ENCODE measurements around the gene SH2D1A. TPM values are rescaled to one million over a fixed set of nuclear protein-coding genes. Genes with fewer than 3 reads are reported as not detected.

SH2D1A gene
- total and polyA plus RNA-seq, 2 donors (not counting 1 experiment from before 2014, with no cell fraction given): 0.04 TPM; not detected in 1

- H3K27me3 ChIP-seq (replicated peaks in 1 of 4; ENCODE audit: control extremely low read depth in 1 of 4, control insufficient read depth in 3 of 4, insufficient read depth in 4 of 4, low read length in 3 of 4): no peaks in the 10 kb centered on the region
- no peaks in the 10 kb centered on the region for H3K36me3 ChIP-seq (replicated peaks in 1 of 2; ENCODE audit: control extremely low read depth in 1 of 2, control insufficient read depth in 1 of 2, extremely low read depth in 1 of 2, insufficient read depth in 2 of 2, low read length in 1 of 2)
- H2AFZ ChIP-seq (ENCODE audit: insufficient read depth, low read depth, low read length, poor library complexity, severe bottlenecking): no peak overlapping the region
- H3K9me3 ChIP-seq (ENCODE audit: control extremely low read depth in 1 of 3, control insufficient read depth in 2 of 3, insufficient read depth in 1 of 3, low read length in 2 of 3): no peaks in the 10 kb centered on the region
- no peaks in the 10 kb centered on the region for H4K20me1 ChIP-seq (ENCODE audit: control insufficient read depth, insufficient read depth, low read length, poor library complexity, severe bottlenecking)
- no peak overlapping the region for H3K4me3 ChIP-seq (ENCODE audit: control extremely low read depth in 1 of 5, extremely low read depth in 1 of 5, insufficient read depth in 1 of 5, low read depth in 2 of 5, low read length in 4 of 5)
- Mint-ChIP-seq H3K27ac (no peak overlapping the region), H3K4me3 (no peak overlapping the region), H3K4me1 (no peaks in the 10 kb centered on the region), H3K27me3 (peaks cover 5% of the 10 kb centered on the region), H3K9me3 (ENCODE audit: insufficient read depth) (no peaks in the 10 kb centered on the region)
- DNase-seq (no peak), ATAC-seq (ENCODE audit: low read depth) (no peak)
- no peak for TF ChIP-seq EZH2 (IDR thresholded peaks at IDR 0.05; ENCODE audit: borderline replicate concordance, insufficient read depth, low read depth, low read length, poor library complexity, severe bottlenecking)
- TF ChIP-seq CTCF (IDR thresholded peaks at IDR 0.05): no peak
- no peak overlapping the region for H3K27ac ChIP-seq (ENCODE audit: low read length in 2 of 2)
- ChIA-PET CTCF (no interaction called here), POLR2A (no interaction called here)
- H3K9ac ChIP-seq (ENCODE audit: low read length): no peak overlapping the region
- no CpG with 5 or more reads among the region's 5 CpGs for WGBS (ENCODE audit: insufficient coverage)
- H3K79me2 ChIP-seq (ENCODE audit: control insufficient read depth, insufficient read depth, low read length): no peaks in the 10 kb centered on the region
- no peak overlapping the region for H3K4me2 ChIP-seq (replicated peaks; ENCODE audit: low read depth, low read length, poor library complexity, severe bottlenecking)
- H3K4me1 ChIP-seq (ENCODE audit: control insufficient read depth in 2 of 2, insufficient read depth in 2 of 2, low read length in 2 of 2): no peaks in the 10 kb centered on the region
- intact Hi-C loops (cut with micrococcal nuclease): no loop called here
Measured at GRCh38 chrX:124415115-124415800, 68.9 kb downstream of the SH2D1A start.

GRCh38 chrX:124421898-124422655 is 75.7 kb downstream of the SH2D1A start:
- Mint-ChIP-seq H3K9me3 (ENCODE audit: insufficient read depth) (no peaks in the 10 kb centered on the region), H3K27ac (no peak overlapping the region), H3K4me1 (no peaks in the 10 kb centered on the region), H3K4me3 (no peak overlapping the region), H3K27me3 (no peaks in the 10 kb centered on the region)
- Histone ChIP-seq H3K27ac (ENCODE audit: low read length in 2 of 2) (no peak overlapping the region), H2AFZ (ENCODE audit: insufficient read depth, low read depth, low read length, poor library complexity, severe bottlenecking) (no peak overlapping the region), H3K27me3 (replicated peaks in 1 of 4; ENCODE audit: control extremely low read depth in 1 of 4, control insufficient read depth in 3 of 4, insufficient read depth in 4 of 4, low read length in 3 of 4) (no peaks in the 10 kb centered on the region), H4K20me1 (ENCODE audit: control insufficient read depth, insufficient read depth, low read length, poor library complexity, severe bottlenecking) (no peaks in the 10 kb centered on the region), H3K79me2 (ENCODE audit: control insufficient read depth, insufficient read depth, low read length) (no peaks in the 10 kb centered on the region), H3K4me3 (ENCODE audit: control extremely low read depth in 1 of 5, extremely low read depth in 1 of 5, insufficient read depth in 1 of 5, low read depth in 2 of 5, low read length in 4 of 5) (no peak overlapping the region), H3K9ac (ENCODE audit: low read length) (no peak overlapping the region), H3K36me3 (replicated peaks in 1 of 2; ENCODE audit: control extremely low read depth in 1 of 2, control insufficient read depth in 1 of 2, extremely low read depth in 1 of 2, insufficient read depth in 2 of 2, low read length in 1 of 2) (no peaks in the 10 kb centered on the region), H3K4me2 (replicated peaks; ENCODE audit: low read depth, low read length, poor library complexity, severe bottlenecking) (no peak overlapping the region), H3K4me1 (ENCODE audit: control insufficient read depth in 2 of 2, insufficient read depth in 2 of 2, low read length in 2 of 2) (no peaks in the 10 kb centered on the region), H3K9me3 (ENCODE audit: control extremely low read depth in 1 of 3, control insufficient read depth in 2 of 3, insufficient read depth in 1 of 3, low read length in 2 of 3) (peaks cover 0 to 5% (median 0%) of the 10 kb centered on the region in 3 donors)
- POLR2A ChIA-PET: no interaction called here
- intact Hi-C loops (cut with micrococcal nuclease): no loop called here
- CTCF ChIA-PET: no interaction called here
- no peak for ATAC-seq (ENCODE audit: low read depth)
- no peak for TF ChIP-seq CTCF (IDR thresholded peaks at IDR 0.05)
- no peak for TF ChIP-seq EZH2 (IDR thresholded peaks at IDR 0.05; ENCODE audit: borderline replicate concordance, insufficient read depth, low read depth, low read length, poor library complexity, severe bottlenecking)
- 95% methylated on average over 7 of the region's 15 CpGs for whole genome bisulfite sequencing (ENCODE audit: insufficient coverage)
- DNase-seq: no peak
